ENCODE results near the gene POLR1A.
A peak's percentile ranks its signal among the peaks of the same experiment; 100 is the strongest.

The POLR1A gene

DNA sequence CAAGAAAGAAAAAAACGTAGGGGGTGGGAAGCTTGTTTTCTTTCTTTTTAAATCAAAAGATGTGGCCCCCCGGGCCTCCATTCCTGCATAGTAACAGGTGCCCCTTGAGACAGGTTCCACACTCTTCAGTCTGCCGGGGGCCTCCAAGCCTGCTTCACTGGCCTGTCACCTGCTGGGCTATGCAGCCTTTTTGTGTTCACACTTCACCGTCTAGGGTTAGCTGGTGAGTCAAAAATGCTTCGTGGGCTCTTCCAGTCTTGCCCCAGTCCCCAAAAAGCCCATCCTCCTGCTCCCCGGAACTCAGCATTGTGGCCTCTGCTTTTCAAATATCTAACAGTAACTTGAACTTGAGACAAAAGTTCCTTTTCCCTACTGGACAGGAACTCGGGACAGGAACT is 67.9 kb downstream of the POLR1A start:
- no peak for DNase-seq (ENCODE audit: low read depth)
- in situ Hi-C loops (cut with HindIII; ENCODE audit: low sequenced_read_pairs): no loop called here
- no peak overlapping the region for H3K4me3 ChIP-seq (ENCODE audit: low read depth, low read length)
- no peak for TF ChIP-seq CTCF (IDR thresholded peaks at IDR 0.05; ENCODE audit: low read depth, low read length, missing control alignments)

DNA sequence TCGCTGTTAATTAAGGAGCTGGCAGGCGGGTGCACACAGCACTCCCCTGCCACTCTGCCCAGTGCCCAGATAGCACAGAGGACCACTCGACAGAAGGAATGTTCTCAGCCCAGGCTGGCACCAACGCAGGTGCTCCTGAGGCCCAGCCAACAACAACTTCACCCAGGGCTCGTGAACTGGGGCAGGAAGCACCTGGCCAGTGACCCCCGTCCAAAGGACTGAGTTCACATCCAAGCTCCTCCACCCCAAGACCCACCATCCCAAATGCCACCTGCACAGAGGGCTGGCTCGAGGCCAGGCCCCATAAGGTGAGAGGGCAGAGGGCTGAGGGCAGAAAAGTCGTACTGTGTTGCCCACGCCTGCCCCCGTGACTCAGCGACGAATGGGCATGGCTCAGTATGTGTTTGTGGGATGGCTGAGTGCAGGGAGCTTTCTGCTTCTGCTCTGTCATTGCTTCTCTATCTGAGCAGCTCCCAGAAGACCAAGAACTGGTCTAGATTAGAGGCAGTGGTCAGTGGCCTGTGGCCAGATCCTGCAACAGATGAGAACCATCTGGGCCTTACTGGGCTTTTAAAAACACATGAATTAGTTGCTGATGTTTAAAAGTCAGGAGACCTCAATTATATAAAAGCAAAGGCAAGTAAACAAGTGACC is 68.4 kb downstream of the POLR1A start:
- peak; percentile 64 for DNase-seq (ENCODE audit: low read depth)
- no peak for TF ChIP-seq CTCF (IDR thresholded peaks at IDR 0.05; ENCODE audit: low read depth, low read length, missing control alignments)
- H3K4me3 ChIP-seq (ENCODE audit: low read depth, low read length): no peak overlapping the region
- in situ Hi-C loops (cut with HindIII; ENCODE audit: low sequenced_read_pairs): no loop called here

GRCh38 chr2:86036669-86037138 is 69.0 kb downstream of the POLR1A start:
- no peak overlapping the region for H3K4me3 ChIP-seq (ENCODE audit: low read depth, low read length)
- in situ Hi-C loops (cut with HindIII; ENCODE audit: low sequenced_read_pairs): no loop called here
- no peak for TF ChIP-seq CTCF (IDR thresholded peaks at IDR 0.05; ENCODE audit: low read depth, low read length, missing control alignments)
- DNase-seq (ENCODE audit: low read depth): no peak

DNA sequence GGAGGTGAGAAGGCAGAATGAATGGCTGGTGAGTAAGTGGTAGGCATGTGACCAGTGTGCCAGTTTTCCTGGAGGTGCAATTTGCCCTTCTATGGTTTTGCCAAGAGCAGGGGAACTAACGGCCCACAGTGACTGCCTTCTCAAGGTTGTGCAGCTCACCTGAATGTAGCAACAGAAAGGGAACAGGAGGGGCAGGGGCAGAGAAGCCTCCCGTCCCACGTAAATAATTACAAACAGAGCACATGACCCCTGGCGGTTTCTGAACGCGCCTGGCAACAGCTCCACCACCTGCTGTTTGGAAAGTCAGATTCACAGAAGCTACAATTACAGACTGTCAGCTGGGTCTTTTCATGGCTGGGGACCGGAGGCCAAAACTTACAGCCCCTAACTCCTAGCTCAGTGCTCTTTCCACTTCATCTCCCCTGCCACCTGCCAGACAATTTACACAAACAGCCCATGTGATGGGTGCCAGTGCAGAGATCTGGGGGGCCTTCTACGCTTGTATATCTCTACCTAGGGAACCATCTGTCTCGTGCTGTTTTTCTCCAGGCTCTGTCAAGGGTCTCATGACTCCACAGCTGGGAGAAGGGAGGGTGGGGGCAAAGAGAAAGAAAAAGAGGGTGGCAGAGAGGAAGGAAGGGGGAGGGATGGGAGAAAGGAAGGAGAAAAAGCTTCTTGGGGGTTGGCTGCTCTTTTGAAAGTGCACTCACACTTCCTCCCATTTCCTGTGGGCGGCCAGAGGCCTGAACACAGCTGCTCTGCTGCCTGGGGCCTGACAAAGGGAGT is 69.6 kb downstream of the POLR1A start:
- TF ChIP-seq CTCF (IDR thresholded peaks at IDR 0.05; ENCODE audit: low read depth, low read length, missing control alignments): peak; percentile 50
- peak; percentile 79 for DNase-seq (ENCODE audit: low read depth)
- H3K4me3 ChIP-seq (ENCODE audit: low read depth, low read length): no peak overlapping the region
- in situ Hi-C loops (cut with HindIII; ENCODE audit: low sequenced_read_pairs): no loop called here

- DNase-seq (ENCODE audit: low read depth): no peak
- in situ Hi-C loops (cut with HindIII; ENCODE audit: low sequenced_read_pairs): no loop called here
- H3K4me3 ChIP-seq (ENCODE audit: low read depth, low read length): no peak overlapping the region
- no peak for TF ChIP-seq CTCF (IDR thresholded peaks at IDR 0.05; ENCODE audit: low read depth, low read length, missing control alignments)
Measured at GRCh38 chr2:86035376-86035882, 70.3 kb downstream of the POLR1A start.

DNA sequence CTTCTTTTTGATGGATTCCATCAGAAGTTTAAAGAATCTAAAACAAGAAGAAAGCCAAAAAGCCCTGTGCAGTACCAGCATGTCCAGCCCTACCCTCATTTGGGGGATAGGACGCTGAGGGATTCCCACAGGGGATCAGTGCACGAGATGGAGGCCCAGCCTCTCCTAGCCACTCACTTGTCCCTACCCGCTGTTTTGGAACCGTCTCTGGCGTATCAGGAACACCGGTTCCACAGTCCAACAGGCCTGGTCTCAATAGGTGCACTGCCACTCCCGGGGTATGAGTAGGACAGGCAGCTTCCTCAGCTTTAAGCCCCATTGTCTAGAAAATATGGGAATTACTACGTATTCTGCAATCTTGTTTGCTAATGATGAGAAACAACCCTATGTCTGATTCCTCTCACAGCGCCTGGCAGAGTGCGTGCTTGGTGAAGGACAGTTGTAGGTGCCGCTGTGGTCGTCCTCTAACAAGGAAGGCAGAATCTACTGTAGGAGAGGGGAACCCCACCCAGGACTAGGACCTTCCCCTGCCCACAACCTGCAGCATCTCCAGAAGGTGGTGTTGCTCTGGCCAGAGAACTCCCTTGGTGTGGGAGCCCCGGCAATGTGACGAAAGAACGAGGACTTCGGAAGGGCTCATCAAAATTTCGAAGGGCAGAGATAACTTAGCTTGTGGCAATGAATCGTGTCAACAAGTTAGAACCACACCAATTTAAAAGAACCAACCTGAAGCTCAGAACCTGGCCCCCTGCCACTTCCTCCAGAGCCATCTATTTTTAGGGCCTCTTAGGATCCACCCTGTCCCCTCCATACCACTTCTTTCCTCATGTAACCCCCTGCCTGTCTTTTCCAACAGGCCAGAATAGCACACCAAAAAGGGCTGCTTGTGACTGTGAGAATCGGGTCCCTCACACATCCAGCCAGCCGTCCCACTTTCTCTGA is 71.7 kb downstream of the POLR1A start:
- H3K4me3 ChIP-seq (ENCODE audit: low read depth, low read length): no peak overlapping the region
- DNase-seq (ENCODE audit: low read depth): no peak
- in situ Hi-C loops (cut with HindIII; ENCODE audit: low sequenced_read_pairs): no loop called here
- no peak for TF ChIP-seq CTCF (IDR thresholded peaks at IDR 0.05; ENCODE audit: low read depth, low read length, missing control alignments)
